Hepatocyte (in vitro differentiated cells): ENCODE data around the gene FBXW5.

Experiments
- EZH2 ChIP-seq: fragments of 200-600 bp; sonication (generic); IDR thresholded peaks from 2 replicates; pipeline ENCODE4 v1.6.1; 2016; ENCODE audit warnings: antibody characterized with exemption, mild to moderate bottlenecking, borderline replicate concordance
- EZH2phosphoT487 ChIP-seq: fragments of 200-600 bp; sonication (generic); IDR thresholded peaks from one replicate; pipeline ENCODE4 v1.6.1; 2018; ENCODE audit warnings: antibody characterized with exemption, mild to moderate bottlenecking, low read depth, moderate library complexity; ENCODE audit not compliant: unreplicated experiment, severe bottlenecking
- TF ChIP-seq, protein P1 (sequence below): fragments of 200-600 bp; sonication (generic); IDR thresholded peaks from 2 replicates; pipeline ENCODE4 v1.5.1; 2016; ENCODE audit warnings: antibody characterized with exemption, mild to moderate bottlenecking; ENCODE audit not compliant: poor library complexity

DNA sequence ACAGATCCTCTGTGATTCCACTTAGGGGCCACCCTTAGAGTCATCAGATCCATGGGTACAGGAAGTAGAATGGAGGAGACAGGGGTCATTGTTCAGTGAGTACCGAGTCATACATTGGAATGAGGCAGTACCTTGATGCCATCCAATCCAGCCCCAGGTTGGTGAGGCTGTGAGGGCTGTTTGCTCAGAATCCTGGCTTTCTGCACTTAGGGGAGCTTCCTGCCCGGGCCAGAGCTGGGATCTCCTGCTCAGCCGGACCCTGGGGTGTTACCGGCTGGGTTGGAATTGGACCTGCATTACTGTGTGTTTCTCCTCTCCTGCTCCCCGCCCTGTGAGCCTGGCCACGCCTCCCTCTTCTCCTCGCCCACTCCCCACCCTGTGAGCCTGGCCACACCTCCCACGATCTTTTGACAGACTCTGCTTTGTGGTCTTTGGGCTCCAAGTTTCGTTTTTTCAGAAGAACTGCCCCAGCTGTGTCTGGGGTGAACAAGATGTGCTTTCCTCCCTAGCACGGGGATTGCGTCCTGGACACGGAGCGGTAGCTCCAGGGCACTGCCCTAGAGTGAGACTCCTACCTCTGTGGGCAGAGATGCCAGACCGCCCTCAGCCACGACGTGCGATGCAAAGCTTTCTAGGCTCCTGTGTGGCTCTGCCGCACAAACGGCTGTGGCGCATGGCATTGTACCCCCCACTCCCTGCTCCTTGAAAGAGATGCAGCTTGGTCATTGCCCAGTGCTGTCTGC is 42.9 kb downstream of the FBXW5 start:
- TF ChIP-seq, protein P1, sequence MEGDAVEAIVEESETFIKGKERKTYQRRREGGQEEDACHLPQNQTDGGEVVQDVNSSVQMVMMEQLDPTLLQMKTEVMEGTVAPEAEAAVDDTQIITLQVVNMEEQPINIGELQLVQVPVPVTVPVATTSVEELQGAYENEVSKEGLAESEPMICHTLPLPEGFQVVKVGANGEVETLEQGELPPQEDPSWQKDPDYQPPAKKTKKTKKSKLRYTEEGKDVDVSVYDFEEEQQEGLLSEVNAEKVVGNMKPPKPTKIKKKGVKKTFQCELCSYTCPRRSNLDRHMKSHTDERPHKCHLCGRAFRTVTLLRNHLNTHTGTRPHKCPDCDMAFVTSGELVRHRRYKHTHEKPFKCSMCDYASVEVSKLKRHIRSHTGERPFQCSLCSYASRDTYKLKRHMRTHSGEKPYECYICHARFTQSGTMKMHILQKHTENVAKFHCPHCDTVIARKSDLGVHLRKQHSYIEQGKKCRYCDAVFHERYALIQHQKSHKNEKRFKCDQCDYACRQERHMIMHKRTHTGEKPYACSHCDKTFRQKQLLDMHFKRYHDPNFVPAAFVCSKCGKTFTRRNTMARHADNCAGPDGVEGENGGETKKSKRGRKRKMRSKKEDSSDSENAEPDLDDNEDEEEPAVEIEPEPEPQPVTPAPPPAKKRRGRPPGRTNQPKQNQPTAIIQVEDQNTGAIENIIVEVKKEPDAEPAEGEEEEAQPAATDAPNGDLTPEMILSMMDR = no peak
- TF ChIP-seq EZH2 (no peak), EZH2phosphoT487 (no peak)
